Loucy (cell line): Measurements from ENCODE around the gene FES.
"Not testable (repeated sequence)": the region's sequence is repeated elsewhere in the genome, so short reads cannot be mapped to it uniquely, and the experiment has no call there.

Source experiments
- H2AFZ ChIP-seq: fragments of 200-600 bp; sonication (generic); 2 replicates; pipeline ENCODE4 v1.6.0; 2016; ENCODE audit warnings: antibody characterized with exemption, mild to moderate bottlenecking, low read length, moderate library complexity
- H3F3A ChIP-seq: fragments of 200-600 bp; 2 replicates; pipeline ENCODE4 v1.6.0; 2016; ENCODE audit warnings: antibody characterized with exemption, low read depth, mild to moderate bottlenecking
- H3K27me3 ChIP-seq: fragments of 200-600 bp; sonication (generic); 2 replicates; pipeline ENCODE4 v1.6.1; 2014; ENCODE audit warnings: low read length, mild to moderate bottlenecking; ENCODE audit not compliant: insufficient read depth, poor library complexity, severe bottlenecking
- H3K36me3 ChIP-seq: fragments of 200-600 bp; sonication (generic); 2 replicates; pipeline ENCODE4 v1.6.1; 2016; ENCODE audit warnings: low read length; ENCODE audit not compliant: insufficient read depth
- H3K4me1 ChIP-seq: fragments of 200-600 bp; sonication (generic); 2 replicates; pipeline ENCODE4 v1.5.1; 2014; ENCODE audit warnings: low read length, mild to moderate bottlenecking; ENCODE audit not compliant: insufficient read depth, poor library complexity, severe bottlenecking
- H3K4me2 ChIP-seq: fragments of 200-600 bp; sonication (generic); 2 replicates; pipeline ENCODE4 v1.6.0; 2014; ENCODE audit warnings: antibody characterized with exemption, low read length, low read depth, mild to moderate bottlenecking; ENCODE audit not compliant: poor library complexity, severe bottlenecking
- H3K4me3 ChIP-seq: fragments of 200-600 bp; sonication (generic); 2 replicates; pipeline ENCODE4 v1.5.1; 2014; ENCODE audit warnings: low read length, mild to moderate bottlenecking, mixed read lengths; ENCODE audit not compliant: poor library complexity, severe bottlenecking
- H3K79me2 ChIP-seq: fragments of 200-600 bp; sonication (generic); 2 replicates; pipeline ENCODE4 v1.6.1; 2014; ENCODE audit warnings: low read length; ENCODE audit not compliant: insufficient read depth
- H3K9ac ChIP-seq: fragments of 200-600 bp; sonication (generic); 2 replicates; pipeline ENCODE4 v1.6.0; 2014; ENCODE audit warnings: mild to moderate bottlenecking, low read depth, low read length, moderate library complexity; ENCODE audit not compliant: poor library complexity, severe bottlenecking
- H3K9me2 ChIP-seq: fragments of 200-600 bp; sonication (generic); replicated peaks from 2 replicates; pipeline ENCODE4 v1.6.1; 2016; ENCODE audit warnings: low read depth, low read length, mixed read lengths
- H3K9me3 ChIP-seq: fragments of 200-600 bp; sonication (generic); 2 replicates; pipeline ENCODE4 v1.6.1; 2014; ENCODE audit warnings: mild to moderate bottlenecking, antibody characterized with exemption, low read length, low read depth; ENCODE audit not compliant: insufficient read depth
- H4K20me1 ChIP-seq: fragments of 200-600 bp; sonication (generic); 2 replicates; pipeline ENCODE4 v1.6.0; 2014; ENCODE audit warnings: antibody characterized with exemption, low read length, mild to moderate bottlenecking; ENCODE audit not compliant: insufficient read depth, poor library complexity, severe bottlenecking
- EZH2phosphoT487 ChIP-seq: fragments of 200-600 bp; IDR thresholded peaks from 2 replicates; pipeline ENCODE4 v1.6.1; 2018; ENCODE audit warnings: antibody characterized with exemption, mild to moderate bottlenecking, moderate library complexity, borderline replicate concordance
- TF ChIP-seq, protein P1 (sequence below): fragments of 200-600 bp; sonication (generic); conservative IDR thresholded peaks from 2 replicates; pipeline ENCODE4 v1.5.1; 2014; ENCODE audit warnings: mild to moderate bottlenecking, antibody characterized with exemption, low read length

The FES gene

DNA sequence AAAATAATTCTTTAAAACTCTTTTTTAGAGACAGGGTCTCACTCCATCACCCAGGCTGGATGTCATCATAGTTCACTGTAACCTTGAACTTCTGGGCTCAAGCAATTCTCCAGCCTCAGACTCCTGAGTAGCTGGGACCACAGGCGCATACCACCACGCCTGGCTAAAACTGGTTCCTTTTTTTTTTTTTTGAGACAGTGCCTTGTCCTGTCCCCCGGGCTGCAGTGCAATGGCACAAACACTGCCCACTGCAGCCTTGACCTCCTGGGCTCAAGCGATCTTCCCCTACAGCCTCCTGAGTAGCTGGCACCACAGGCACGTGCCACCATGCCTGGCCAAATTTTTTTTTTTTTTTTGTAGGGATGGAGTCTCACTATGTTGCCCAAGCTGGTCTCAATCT lies 39.6 kb upstream of the FES start:
- TF ChIP-seq, protein P1, sequence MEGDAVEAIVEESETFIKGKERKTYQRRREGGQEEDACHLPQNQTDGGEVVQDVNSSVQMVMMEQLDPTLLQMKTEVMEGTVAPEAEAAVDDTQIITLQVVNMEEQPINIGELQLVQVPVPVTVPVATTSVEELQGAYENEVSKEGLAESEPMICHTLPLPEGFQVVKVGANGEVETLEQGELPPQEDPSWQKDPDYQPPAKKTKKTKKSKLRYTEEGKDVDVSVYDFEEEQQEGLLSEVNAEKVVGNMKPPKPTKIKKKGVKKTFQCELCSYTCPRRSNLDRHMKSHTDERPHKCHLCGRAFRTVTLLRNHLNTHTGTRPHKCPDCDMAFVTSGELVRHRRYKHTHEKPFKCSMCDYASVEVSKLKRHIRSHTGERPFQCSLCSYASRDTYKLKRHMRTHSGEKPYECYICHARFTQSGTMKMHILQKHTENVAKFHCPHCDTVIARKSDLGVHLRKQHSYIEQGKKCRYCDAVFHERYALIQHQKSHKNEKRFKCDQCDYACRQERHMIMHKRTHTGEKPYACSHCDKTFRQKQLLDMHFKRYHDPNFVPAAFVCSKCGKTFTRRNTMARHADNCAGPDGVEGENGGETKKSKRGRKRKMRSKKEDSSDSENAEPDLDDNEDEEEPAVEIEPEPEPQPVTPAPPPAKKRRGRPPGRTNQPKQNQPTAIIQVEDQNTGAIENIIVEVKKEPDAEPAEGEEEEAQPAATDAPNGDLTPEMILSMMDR = no peak

DNA sequence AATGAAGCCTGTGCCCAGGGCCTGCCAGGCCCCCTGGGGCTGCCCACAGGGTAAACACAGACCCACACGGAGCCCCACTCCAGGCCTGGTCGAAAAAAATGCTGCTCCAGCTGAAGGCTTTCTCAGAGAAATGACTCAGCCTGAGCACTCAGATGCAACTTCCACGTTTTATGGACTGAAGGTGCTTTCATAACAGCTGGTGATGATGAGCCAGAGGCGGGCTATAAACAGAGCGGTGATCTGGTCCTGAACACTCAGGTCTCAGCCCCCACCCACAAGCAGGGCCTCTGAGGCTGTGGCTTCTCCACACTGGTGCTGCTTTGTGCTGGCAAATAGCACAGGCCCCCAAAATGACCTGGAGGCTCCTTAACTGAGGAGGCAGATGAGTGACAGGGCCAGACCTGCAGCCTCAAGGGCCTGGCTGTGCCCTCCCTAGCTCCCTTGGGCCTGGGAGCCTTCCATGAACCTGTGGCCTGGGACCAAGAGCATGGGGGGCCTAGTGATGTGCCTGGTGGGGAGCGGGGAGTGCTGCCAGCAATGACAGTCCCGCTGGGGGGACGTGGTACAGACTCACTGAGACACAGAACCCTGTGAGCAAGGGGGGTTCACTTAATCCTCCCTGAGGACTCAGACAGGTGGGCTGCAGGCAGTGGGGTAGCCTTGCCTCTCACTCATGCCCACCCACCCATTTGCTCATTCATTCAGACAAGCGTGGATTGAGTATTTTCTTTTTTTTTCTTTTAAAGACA lies 38.9 kb upstream of the FES start:
- Histone ChIP-seq H2AFZ (peak overlapping the region; percentile 36; the same call in 1 of the 2 replicates), H3K9me3 (no peaks in the 10 kb centered on the region), H3K27me3 (no peaks in the 10 kb centered on the region), H3K9ac (peak overlapping the region; percentile 12), H3K36me3 (no peaks in the 10 kb centered on the region), H3K79me2 (no peaks in the 10 kb centered on the region), H3K4me1 (peaks cover 4% of the 10 kb centered on the region), H3K4me3 (no peak overlapping the region), H3K9me2 (no peaks in the 10 kb centered on the region), H3K4me2 (no peak overlapping the region), H3F3A (no peaks in the 10 kb centered on the region), H4K20me1 (no peaks in the 10 kb centered on the region)
- TF ChIP-seq, protein P1 = no peak

More for the DNA sequence above, 39.6 kb upstream of the FES start:
- H3K27me3 ChIP-seq = no peaks in the 10 kb centered on the region
- H3K4me3 ChIP-seq = no peak overlapping the region
- H3K9ac ChIP-seq = no peak overlapping the region
- H3F3A ChIP-seq = no peaks in the 10 kb centered on the region
- no peaks in the 10 kb centered on the region for H3K36me3 ChIP-seq
- no peaks in the 10 kb centered on the region for H3K9me2 ChIP-seq
- H4K20me1 ChIP-seq = no peaks in the 10 kb centered on the region
- no peaks in the 10 kb centered on the region for H3K79me2 ChIP-seq
- no peak overlapping the region for H3K4me2 ChIP-seq
- no peak overlapping the region for H2AFZ ChIP-seq
- H3K9me3 ChIP-seq = no peaks in the 10 kb centered on the region
- H3K4me1 ChIP-seq = peaks cover 4% of the 10 kb centered on the region

DNA sequence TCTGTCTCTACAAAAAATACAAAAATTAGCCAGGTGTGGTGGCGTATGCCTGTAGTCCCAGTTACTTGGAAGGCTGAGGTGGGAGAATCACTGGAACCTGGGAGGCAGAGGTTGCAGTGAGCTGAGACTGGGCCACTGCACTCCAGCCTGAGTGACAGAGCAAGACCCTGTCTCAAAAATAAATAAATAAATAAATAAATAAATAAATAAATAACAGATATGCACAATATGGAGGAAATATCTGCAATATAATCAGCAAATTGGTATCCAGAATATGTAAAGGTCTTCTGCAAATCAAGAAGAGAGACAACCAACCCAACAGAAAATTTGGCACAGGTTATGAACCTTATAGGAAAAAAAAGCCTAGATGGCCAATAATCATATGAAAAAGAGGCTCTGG lies 34.9 kb upstream of the FES start:
- H3K79me2 ChIP-seq, H3K4me3 ChIP-seq, H3K9ac ChIP-seq, H3K27me3 ChIP-seq, H3F3A ChIP-seq, H3K4me2 ChIP-seq, H2AFZ ChIP-seq, H3K9me2 ChIP-seq, H3K36me3 ChIP-seq, H3K9me3 ChIP-seq, H4K20me1 ChIP-seq: not testable (repeated sequence)
- peaks cover 11% of the 10 kb centered on the region for H3K4me1 ChIP-seq

DNA sequence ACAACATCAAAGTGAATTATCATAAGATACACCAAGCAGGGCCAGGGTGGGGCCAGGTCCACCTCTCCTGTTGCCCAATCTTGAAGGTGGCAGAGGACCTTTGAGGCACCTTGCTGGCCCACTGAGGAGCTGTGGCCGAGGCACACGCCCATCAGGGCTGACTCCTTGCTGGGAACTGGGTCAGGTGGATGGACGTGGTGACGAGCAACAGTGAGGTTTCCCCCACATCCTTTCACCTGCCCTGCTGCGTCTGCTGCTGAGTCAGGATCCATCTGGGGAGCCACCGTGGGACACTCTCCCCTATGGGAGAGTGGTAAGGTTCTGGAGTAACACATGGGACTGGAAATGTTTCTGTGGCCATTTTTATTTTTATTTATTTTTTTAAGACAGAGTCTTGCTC lies 33.2 kb upstream of the FES start:
- peaks cover 12% of the 10 kb centered on the region for H3K4me1 ChIP-seq
- H3K9ac ChIP-seq = no peak overlapping the region
- H3F3A ChIP-seq = no peaks in the 10 kb centered on the region
- H3K4me3 ChIP-seq = no peak overlapping the region
- H3K9me3 ChIP-seq = no peaks in the 10 kb centered on the region
- no peaks in the 10 kb centered on the region for H3K36me3 ChIP-seq
- no peaks in the 10 kb centered on the region for H3K9me2 ChIP-seq
- no peak overlapping the region for H3K4me2 ChIP-seq
- no peaks in the 10 kb centered on the region for H3K79me2 ChIP-seq
- no peak overlapping the region for H2AFZ ChIP-seq
- no peaks in the 10 kb centered on the region for H3K27me3 ChIP-seq
- no peaks in the 10 kb centered on the region for H4K20me1 ChIP-seq
- TF ChIP-seq, protein P1 = no peak
- TF ChIP-seq EZH2phosphoT487 = no peak
